T-helper 17 cell (primary cell): ENCODE data around the gene APOL3. TPM values are rescaled to one million over a fixed set of nuclear protein-coding genes. Genes with fewer than 3 reads are reported as not detected.
"Not testable (repeated sequence)": the region's sequence is repeated elsewhere in the genome, so short reads cannot be mapped to it uniquely, and the experiment has no call there.

ENCODE experiments used
- ATAC-seq: fragments of 150-1000 bp; cut with Tn5 transposase; 2 replicates; pipeline ENCODE4 v1.10.0; 2021; ENCODE audit warnings: mild to moderate bottlenecking, moderate library complexity
- DNase-seq, 3 donors: peaks; one replicate each; pipeline versions ENCODE4 v3.0.0 to v3.0.0-alpha.2; 2020 to 2021
- H3K9me3 ChIP-seq: one replicate; pipeline ENCODE4 v1.7.0; 2013; ENCODE audit warnings: low read length, mild to moderate bottlenecking; ENCODE audit not compliant: control insufficient read depth, poor library complexity, severe bottlenecking
- H3K27ac Mint-ChIP-seq: one replicate; pipeline ENCODE4 v1.8.0; 2022; ENCODE audit warnings: mild to moderate bottlenecking, moderate library complexity, mixed read lengths
- H3K27me3 Mint-ChIP-seq: one replicate; pipeline ENCODE4 v1.8.0; 2022; ENCODE audit warnings: mixed read lengths
- H3K36me3 Mint-ChIP-seq: one replicate; pipeline ENCODE4 v1.8.0; 2022; ENCODE audit warnings: low read depth, mixed read lengths
- H3K4me1 Mint-ChIP-seq: one replicate; pipeline ENCODE4 v1.8.0; 2022; ENCODE audit warnings: mild to moderate bottlenecking, mixed read lengths
- H3K4me3 Mint-ChIP-seq: one replicate; pipeline ENCODE4 v1.8.0; 2022; ENCODE audit warnings: mild to moderate bottlenecking, moderate library complexity, mixed read lengths
- total RNA-seq, 4 donors: library from RNA in 2 of 4; stranded (reverse) in 2 of 4; gene quantifications; one replicate each; pipeline ENCODE4 v1.2.3 and lab custom pipeline; 2022 to 2026

Gene APOL3
- total RNA-seq, 2 donors from 2014 or later = 229 to 265 TPM

DNA sequence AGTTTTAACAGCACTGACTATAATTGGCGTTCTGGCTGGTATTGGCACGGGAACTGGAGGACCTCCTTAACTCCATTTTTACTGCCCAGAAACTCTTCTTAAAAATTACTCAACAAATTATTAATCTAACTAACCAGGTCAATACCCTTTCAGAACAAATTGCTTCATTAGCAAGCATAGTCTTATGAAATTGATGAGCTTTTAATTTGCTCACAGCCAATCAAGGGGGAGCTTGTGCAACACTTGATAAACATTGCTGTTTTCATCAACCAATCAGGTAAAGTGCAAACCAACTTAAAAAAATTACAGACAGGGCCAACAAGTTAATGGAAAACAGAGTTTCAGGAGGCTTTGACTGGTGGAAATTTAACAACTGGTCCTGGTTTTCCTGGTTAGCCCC is 4.6 kb upstream of the APOL3 start:
- no peaks in the 10 kb centered on the region for H3K9me3 ChIP-seq
- peaks cover 54% of the 10 kb centered on the region for H3K4me1 Mint-ChIP-seq
- H3K27ac Mint-ChIP-seq = peak overlapping the region; percentile 100
- H3K4me3 Mint-ChIP-seq = no peak overlapping the region
- DNase-seq = no peak
- no peaks in the 10 kb centered on the region for H3K27me3 Mint-ChIP-seq
- ATAC-seq = no peak
- H3K36me3 Mint-ChIP-seq = no peaks in the 10 kb centered on the region

DNA sequence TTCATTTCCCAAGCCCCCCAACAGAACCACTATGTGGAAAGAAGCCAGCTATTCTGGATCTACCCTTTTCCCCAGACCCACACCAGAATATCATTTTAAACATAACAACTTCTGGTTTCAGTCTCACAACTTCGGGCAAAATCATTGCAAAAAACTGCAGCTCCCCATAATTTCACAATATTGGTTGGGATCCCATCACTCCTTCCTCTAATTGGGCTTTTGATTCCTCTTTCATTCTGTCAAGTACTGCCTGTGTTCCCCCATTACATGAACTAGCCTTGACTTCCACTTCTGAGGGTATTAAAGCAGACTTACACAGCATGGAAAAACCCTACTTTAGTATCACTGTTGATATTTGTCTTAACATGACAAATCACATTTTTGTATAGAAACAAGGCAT is 4.1 kb upstream of the APOL3 start:
- H3K36me3 Mint-ChIP-seq = no peaks in the 10 kb centered on the region
- H3K27me3 Mint-ChIP-seq = no peaks in the 10 kb centered on the region
- no peaks in the 10 kb centered on the region for H3K9me3 ChIP-seq
- DNase-seq = no peak
- no peak overlapping the region for H3K4me3 Mint-ChIP-seq
- no peak for ATAC-seq
- H3K4me1 Mint-ChIP-seq = peaks cover 58% of the 10 kb centered on the region
- peak overlapping the region; percentile 100 for H3K27ac Mint-ChIP-seq

DNA sequence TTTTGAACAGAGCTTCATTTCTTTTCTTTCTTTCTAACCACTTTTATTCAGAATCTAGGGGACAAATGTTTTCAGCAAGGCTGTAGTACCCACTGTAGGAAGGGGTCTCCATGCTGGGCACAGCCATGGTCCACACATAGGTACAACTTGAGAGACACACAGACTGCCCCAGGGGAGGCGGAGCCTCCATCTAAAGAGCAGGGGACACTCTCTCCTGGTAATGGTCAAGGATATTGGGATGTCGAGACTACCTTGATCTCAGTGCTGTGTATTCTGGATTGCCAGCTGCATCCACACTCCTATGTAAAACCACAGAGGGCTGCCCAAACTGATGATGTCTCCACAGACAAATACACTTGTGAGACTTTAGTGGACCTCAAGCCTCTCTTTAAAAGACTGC is 2.9 kb upstream of the APOL3 start:
- no peaks in the 10 kb centered on the region for H3K9me3 ChIP-seq
- DNase-seq (no peak), ATAC-seq (no peak)
- H3K27me3 Mint-ChIP-seq = no peaks in the 10 kb centered on the region
- H3K4me3 Mint-ChIP-seq = peak overlapping the region; percentile 28
- peaks cover 69% of the 10 kb centered on the region for H3K4me1 Mint-ChIP-seq
- peak overlapping the region; percentile 100 for H3K27ac Mint-ChIP-seq
- no peaks in the 10 kb centered on the region for H3K36me3 Mint-ChIP-seq

- H3K4me3 Mint-ChIP-seq = peak overlapping the region; percentile 99
- no peaks in the 10 kb centered on the region for H3K27me3 Mint-ChIP-seq
- H3K4me1 Mint-ChIP-seq = peaks cover 75% of the 10 kb centered on the region
- peak overlapping the region; percentile 100 for H3K27ac Mint-ChIP-seq
- H3K36me3 Mint-ChIP-seq = no peaks in the 10 kb centered on the region
- peak in 1 of 3 donors; percentile 50 for DNase-seq
- H3K9me3 ChIP-seq = no peaks in the 10 kb centered on the region
- peak; percentile 79 for ATAC-seq
Observed at GRCh38 chr22:36162127-36163034, 1.8 kb upstream of the APOL3 start.

DNA sequence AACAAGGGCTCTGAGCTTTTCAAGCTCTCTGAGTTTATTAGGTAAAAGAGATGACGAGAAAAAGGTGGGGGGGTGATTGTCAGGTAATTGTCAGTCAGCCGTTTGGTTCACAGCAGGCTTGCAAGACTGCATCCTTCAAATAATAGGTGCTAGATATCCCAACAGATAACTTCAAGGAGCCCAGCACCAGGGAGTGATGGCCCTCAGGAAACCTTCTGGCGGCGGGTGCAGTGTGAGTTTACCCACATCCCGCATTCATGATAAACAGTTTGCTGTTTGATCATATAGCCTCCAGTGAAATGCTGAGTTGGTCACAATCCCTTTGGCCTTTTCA is 1.2 kb upstream of the APOL3 start:
- not testable (repeated sequence) for H3K36me3 Mint-ChIP-seq, H3K9me3 ChIP-seq, H3K27me3 Mint-ChIP-seq
- DNase-seq = peak; percentile 36 to 57 (median 38)
- Mint-ChIP-seq H3K4me1 (peaks cover 75% of the 10 kb centered on the region), H3K4me3 (peak overlapping the region; percentile 99), H3K27ac (peak overlapping the region; percentile 100)
- ATAC-seq = peak; percentile 52

- peak; percentile 60 to 74 (median 73) for DNase-seq
- peaks cover 13% of the 10 kb centered on the region for H3K36me3 Mint-ChIP-seq
- H3K4me1 Mint-ChIP-seq = peaks cover 74% of the 10 kb centered on the region
- H3K4me3 Mint-ChIP-seq = peak overlapping the region; percentile 99
- peak overlapping the region; percentile 100 for H3K27ac Mint-ChIP-seq
- no peaks in the 10 kb centered on the region for H3K9me3 ChIP-seq
- peak; percentile 74 for ATAC-seq
- no peaks in the 10 kb centered on the region for H3K27me3 Mint-ChIP-seq
Observed at GRCh38 chr22:36156515-36157419, 3.8 kb downstream of the APOL3 start.

- H3K27me3 Mint-ChIP-seq = no peaks in the 10 kb centered on the region
- peak overlapping the region; percentile 99 for H3K4me3 Mint-ChIP-seq
- ATAC-seq (no peak), DNase-seq (no peak)
- peaks cover 73% of the 10 kb centered on the region for H3K4me1 Mint-ChIP-seq
- H3K36me3 Mint-ChIP-seq = peaks cover 13% of the 10 kb centered on the region
- H3K9me3 ChIP-seq = no peaks in the 10 kb centered on the region
- peak overlapping the region; percentile 100 for H3K27ac Mint-ChIP-seq
Observed at GRCh38 chr22:36156119-36156514, 4.4 kb downstream of the APOL3 start.

DNA sequence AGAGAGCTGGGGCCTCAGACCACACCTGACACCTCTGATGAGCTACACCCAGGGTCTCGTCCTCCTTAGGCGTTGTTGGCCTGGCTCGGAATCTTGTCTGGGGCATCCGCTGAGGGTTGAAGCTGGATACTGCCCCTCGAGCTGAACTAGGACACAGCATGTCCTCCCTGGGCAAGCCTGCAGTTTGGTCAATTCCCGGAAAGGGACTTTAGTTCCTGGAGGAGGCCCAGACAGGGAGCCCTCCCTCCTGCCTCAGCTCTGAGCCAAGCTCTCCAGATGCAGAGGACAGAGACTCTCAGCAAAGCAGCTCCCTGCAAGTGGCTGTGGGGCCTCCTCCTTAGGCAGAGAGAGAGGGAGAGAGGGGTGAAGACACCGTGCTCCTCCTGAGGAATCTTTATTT is 4.9 kb downstream of the APOL3 start:
- DNase-seq = no peak
- Mint-ChIP-seq H3K36me3 (peaks cover 13% of the 10 kb centered on the region), H3K4me3 (peak overlapping the region; percentile 99), H3K27me3 (no peaks in the 10 kb centered on the region), H3K27ac (peak overlapping the region; percentile 100), H3K4me1 (peaks cover 73% of the 10 kb centered on the region)
- no peak for ATAC-seq
- H3K9me3 ChIP-seq = no peaks in the 10 kb centered on the region

DNA sequence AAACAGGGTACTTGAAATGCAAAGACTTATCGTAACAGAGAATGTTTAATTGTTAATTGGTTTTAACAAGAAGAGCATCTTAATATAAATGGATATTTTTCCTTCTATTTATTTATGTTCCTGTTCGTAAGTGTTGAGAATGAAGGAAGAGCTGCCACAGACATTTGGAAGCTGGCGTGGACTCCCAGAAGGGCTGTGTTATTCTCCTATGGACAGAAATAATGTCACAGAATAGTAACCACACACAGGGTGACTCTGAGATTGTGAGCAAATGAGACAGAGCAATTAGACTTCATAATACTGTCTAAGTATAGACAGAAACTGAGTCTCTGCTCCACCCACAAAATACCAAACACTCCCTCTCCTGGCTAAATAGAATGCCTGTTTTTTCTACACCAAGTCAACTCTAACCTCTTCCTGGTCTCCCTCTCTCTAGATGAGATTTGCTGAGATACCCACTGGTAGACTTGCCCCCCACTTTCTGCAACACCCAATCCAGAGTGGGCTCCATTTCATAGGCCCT is 6.1 kb downstream of the APOL3 start:
- Mint-ChIP-seq H3K27ac (peak overlapping the region; percentile 100), H3K4me1 (peaks cover 74% of the 10 kb centered on the region), H3K36me3 (peaks cover 13% of the 10 kb centered on the region), H3K4me3 (peak overlapping the region; percentile 99), H3K27me3 (no peaks in the 10 kb centered on the region)
- no peak for ATAC-seq
- DNase-seq = no peak
- no peaks in the 10 kb centered on the region for H3K9me3 ChIP-seq

- Mint-ChIP-seq H3K27ac (peak overlapping the region; percentile 100), H3K4me1 (peaks cover 68% of the 10 kb centered on the region), H3K4me3 (peak overlapping the region; percentile 41), H3K27me3 (no peaks in the 10 kb centered on the region), H3K36me3 (peaks cover 13% of the 10 kb centered on the region)
- DNase-seq (no peak), ATAC-seq (no peak)
- H3K9me3 ChIP-seq = no peaks in the 10 kb centered on the region
Observed at GRCh38 chr22:36153501-36154422, 6.8 kb downstream of the APOL3 start.

GRCh38 chr22:36152821-36153220 is 7.7 kb downstream of the APOL3 start:
- not testable (repeated sequence) for ATAC-seq, H3K4me3 Mint-ChIP-seq, DNase-seq, H3K27me3 Mint-ChIP-seq, H3K9me3 ChIP-seq
- Mint-ChIP-seq H3K36me3 (peaks cover 19% of the 10 kb centered on the region), H3K4me1 (peaks cover 67% of the 10 kb centered on the region), H3K27ac (peak overlapping the region; percentile 100)

DNA sequence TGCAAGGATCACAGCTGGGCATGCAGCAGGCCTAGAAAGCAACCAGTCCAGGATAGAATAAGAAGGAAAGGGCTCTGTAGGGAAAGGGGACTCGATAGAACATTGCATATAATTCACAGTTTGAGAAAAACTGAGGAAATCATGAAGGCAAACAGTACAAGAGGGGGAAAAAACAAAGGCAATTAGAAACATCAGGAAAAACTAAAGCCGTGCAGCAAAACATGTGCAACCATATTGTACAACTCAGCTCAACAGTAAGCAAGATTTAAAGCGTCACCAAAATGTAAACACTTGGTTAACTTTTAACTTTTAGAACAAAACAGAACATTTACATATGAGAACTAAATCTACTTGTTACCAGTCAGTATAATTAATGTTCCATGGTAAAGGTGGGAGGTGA is 8.5 kb downstream of the APOL3 start:
- no peaks in the 10 kb centered on the region for H3K9me3 ChIP-seq
- Mint-ChIP-seq H3K4me1 (peaks cover 61% of the 10 kb centered on the region), H3K27me3 (no peaks in the 10 kb centered on the region), H3K27ac (peak overlapping the region; percentile 100), H3K36me3 (peaks cover 20% of the 10 kb centered on the region), H3K4me3 (peak overlapping the region; percentile 61)
- DNase-seq = no peak
- no peak for ATAC-seq
